ENCODE measurements around the gene GALNT18.

GALNT18 gene

DNA sequence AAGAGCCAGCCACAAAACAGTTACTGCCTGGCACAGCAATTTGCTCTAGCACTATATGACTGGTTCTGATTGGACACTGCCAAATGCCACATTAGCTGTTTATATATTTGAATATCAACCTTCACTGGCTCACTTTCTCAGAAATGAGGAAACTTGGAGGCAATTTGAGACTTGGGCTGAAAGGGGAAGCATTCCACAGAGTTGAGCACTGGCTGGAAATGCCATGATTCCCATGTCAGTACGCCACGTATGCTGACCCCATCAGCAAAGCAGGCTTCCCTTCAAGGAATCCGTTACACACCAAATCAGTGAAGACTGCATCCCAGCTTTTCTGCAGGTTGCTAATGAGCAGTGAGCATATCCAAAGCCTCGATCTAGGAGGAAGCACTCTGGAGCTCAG lies 34.7 kb downstream of the GALNT18 start:
- DNase-seq (ENCODE audit: low read depth in 2 of 2) = no peak

- DNase-seq (ENCODE audit: low read depth in 2 of 2) = no peak
Observed at GRCh38 chr11:11586465-11586864, 35.3 kb downstream of the GALNT18 start.

DNA sequence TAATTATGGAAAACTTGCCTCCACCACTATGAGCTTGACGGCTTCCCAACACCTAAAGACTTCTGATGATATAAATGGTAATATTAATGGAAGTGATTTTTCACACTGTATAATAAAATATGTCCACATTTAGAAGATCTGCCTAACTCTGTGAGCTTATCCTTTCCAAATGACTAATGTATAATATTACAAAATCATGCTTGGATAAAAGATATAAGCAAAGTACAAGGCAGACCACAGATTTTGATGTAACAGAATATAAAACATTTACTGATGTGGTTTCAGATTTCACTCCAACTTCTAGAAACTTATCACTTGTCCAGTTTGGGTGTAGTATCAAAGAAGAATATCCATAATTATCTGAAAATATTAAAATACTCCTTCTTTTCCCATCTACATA lies 36.9 kb downstream of the GALNT18 start:
- DNase-seq (ENCODE audit: low read depth in 2 of 2) = no peak

DNA sequence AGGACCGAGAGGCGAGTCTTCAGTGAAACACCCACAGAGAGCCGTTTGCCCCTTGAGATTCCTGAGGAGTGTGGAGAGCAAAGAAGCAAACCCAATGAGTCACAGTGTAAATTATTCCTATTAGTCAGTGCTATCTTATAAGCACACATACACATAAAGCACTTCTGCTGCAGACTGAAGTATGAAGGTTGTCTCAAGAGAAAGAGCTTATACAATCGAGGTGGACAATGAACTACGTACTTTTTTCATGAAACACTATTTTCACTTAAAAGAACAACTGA lies 37.3 kb downstream of the GALNT18 start:
- no peak for DNase-seq (ENCODE audit: low read depth in 2 of 2)

DNA sequence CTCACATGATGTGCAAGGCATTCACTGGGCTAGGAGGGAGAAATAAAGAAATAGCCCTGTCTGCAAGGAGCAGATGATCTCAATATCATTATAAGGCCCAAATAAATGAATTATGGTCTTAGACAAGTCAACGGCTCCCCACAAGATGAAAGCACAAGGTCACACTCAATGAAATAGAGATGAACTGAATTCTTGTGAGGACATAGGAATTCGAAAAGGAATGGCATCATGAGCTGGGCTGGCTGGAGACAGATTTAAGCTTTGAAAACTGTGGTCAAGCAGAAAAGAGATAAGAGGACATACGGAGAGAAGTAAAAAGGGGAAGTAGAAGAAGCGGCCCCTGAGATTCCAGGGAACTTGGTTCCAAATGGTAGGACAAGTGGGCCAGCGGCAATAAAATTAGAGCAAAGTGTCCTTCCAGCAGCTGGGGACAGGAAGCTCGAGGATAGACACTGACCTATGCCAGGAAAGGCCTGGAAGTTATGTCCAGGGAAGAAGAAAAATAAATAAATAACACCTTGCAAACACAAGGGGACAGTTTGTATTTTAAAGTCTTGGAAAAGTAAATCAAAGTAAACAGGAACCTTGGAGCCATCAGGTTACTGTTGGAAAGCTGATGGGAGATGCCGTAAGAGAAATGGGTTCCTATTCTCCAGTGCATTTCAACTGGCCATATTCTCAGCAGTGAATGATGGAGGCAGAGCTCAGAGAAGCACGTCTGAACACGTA lies 37.8 kb downstream of the GALNT18 start:
- DNase-seq (ENCODE audit: low read depth in 2 of 2) = no peak

- no peak for DNase-seq (ENCODE audit: low read depth in 2 of 2)
Observed at GRCh38 chr11:11582011-11582701, 39.6 kb downstream of the GALNT18 start.

DNA sequence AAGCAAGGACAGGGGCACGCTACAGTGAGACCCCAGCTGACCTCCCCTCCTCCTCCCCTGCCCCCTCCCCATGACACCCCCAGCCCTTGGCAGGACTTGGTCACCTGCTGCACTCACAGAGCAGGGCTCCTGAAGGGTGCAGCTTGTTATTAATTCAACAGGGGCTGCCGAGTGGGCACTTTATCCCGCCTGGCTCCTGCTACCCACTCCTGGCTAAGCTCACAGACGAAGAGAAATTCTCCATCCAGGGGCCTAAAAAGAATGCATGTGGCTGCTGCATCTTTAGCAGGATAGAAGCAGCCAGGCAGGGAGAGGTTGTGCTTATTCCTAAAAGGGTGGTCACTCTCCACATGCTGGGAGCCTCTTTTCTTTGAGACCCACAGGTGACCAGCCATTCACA lies 40.3 kb downstream of the GALNT18 start:
- DNase-seq (ENCODE audit: low read depth in 2 of 2) = no peak

DNA sequence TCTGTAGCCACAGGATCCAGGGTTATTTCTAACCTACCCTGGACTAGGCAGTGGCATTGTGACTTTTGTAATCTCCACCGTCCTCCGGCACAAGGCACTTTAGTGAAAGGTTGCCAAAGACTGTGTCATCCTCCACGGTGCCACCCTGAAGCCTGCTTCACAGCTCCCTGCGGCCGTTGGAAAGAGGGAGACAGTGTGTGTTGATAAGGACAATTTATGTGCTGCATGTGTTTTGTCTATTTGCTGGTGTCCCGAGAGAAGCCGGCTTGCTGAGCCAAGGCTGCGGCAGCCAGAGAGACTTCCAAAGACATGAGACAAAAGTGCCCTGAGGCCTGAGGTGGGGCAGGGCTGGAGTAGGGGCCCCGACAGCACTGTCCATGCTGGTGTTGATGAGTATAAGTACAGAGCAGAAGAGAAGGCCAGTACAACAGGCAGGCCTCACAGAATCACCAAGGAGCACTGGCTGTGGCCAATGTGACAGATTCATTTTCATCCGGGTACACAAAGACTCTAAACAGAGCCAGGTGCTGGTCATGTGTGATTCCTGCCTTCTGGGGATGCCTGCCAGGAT lies 40.9 kb downstream of the GALNT18 start:
- DNase-seq (ENCODE audit: low read depth in 2 of 2) = no peak

DNA sequence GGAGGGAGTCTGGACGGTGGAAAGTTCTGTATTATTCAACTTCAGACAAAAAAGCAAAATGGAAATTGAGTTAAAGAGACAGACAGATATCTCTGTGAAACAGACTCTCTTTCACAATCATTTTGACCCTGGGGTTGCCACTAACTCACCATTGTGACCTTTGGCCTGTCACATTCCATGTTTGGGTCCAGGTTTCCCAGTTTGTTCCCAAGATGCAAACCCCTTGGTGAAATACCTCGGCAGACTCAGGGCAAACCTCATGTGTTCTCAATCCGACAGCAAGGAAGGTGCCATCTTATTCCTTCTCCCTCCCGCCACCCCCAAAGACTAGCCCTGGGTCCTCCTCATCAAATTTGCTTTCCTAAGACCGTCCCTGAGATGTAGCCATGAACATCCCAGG lies 41.8 kb downstream of the GALNT18 start:
- no peak for DNase-seq (ENCODE audit: low read depth in 2 of 2)

DNA sequence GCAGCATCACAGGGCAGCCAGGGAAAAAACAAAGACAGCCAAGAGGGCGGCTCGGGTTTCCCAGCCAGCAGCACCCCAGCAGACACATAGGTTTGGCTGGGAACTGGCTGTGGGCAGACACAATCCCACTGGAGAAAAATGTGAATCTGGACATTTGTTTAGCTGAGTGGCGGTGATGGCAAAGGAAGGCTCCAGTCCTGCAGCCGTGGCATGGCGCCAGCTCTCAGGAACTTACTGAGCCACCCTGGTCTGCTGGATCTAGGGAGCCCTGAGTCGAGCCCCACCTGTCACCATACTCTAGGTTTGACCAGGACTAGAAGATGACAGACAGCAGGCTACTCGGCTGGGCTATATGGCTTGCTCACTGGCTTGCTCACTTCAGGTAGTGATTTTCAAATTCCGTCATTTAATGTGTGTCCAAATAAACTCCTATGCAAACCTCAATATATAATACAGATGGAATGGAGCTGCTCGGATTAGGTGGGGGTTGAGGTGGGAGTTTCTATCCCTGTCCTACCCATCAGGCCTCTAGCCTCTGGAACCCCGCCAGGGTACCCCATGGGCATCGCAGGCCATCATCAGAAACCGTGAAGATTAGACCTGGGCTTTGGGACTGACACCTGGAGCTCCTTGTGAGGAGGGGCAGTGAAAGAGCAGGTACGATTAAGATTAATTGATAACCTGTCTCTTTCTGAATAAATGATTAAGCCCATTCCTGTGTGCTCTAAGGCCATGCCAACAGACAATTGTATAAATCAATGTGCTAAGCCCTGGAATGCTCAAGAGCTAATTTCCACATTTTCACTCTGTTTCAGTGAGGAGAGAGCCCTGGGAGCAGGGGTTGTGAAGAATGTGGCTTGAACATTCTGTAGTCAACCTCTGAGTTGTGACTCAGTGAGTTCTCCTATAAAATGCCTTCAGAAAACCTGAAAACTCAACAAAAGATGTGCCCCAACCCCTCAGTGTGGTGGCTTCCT lies 42.5 kb downstream of the GALNT18 start:
- no peak for DNase-seq (ENCODE audit: low read depth in 2 of 2)

- no peak for DNase-seq (ENCODE audit: low read depth in 2 of 2)
Observed at GRCh38 chr11:11577932-11578911, 43.6 kb downstream of the GALNT18 start.

DNA sequence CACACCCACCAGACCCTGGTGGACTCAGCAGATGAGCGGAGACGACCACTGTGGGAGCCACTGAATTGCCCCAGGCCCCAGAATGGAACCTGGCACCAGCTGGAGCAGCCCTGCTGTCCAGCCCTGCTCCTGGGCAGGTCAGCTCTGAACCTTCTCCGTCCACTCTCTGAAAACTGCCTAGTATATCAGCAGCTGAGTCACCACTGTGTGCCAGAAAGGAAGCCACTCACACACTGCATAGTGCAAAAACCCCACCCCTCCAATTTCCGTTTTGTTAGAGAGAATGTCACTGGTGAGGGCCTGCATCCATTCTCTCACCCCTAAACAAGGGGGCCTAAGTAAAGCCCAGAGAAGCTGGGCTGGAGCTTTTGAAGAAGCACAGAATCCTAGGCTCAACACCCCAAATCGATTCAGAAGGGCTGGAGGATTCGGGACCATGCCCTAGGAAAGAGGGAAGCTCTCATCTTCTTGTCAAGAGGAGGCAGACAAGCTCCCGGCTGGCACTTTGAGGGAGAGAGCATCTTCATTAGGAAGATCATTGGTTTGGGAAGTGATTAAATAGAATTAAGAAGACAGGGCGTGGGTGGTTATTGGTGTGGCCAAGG lies 44.5 kb downstream of the GALNT18 start:
- DNase-seq (ENCODE audit: low read depth in 2 of 2) = no peak

- no peak for DNase-seq (ENCODE audit: low read depth in 2 of 2)
Observed at GRCh38 chr11:11574373-11575287, 47.2 kb downstream of the GALNT18 start.

- no peak for DNase-seq (ENCODE audit: low read depth in 2 of 2)
Observed at GRCh38 chr11:11572386-11572785, 49.4 kb downstream of the GALNT18 start.

DNA sequence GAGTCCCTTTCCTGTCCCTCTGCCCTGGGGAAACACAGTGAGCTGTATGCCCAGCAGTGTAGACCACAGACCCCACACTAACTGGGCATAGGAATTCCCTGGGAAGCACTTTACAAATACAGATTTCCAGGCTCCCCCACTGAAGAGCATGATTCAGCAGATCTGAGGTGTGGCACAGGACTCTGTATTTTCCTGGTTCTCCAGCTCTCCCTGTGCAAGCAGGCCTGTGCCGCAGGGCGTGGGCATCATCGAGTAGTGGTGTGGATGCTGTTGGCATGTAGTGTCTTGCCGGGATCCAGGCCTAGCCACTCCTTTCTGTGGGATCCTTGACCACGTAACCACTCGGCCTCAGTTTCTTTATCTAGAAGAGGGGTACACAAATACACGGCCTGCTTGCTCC lies 49.9 kb downstream of the GALNT18 start:
- no peak for DNase-seq (ENCODE audit: low read depth in 2 of 2)

DNA sequence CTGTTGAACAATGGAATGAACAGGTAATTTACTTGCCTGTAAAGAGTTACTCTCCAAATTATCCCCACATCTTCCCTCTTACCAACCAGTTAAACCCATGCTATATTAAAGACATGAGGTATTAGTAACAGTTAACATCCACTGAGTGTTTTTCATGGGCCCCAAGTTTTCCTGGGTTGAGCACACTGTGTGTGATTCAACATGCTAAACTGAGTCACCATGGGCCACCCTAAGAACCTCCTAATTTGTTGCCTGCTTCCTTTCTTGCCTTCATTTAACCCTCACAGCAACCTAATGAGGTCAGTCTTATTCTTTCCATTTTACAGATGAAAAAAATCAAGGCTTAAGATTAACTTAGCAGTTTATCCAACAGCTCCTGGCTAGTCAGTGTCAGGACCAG lies 51.0 kb downstream of the GALNT18 start:
- DNase-seq (ENCODE audit: low read depth in 2 of 2) = no peak

- no peak for DNase-seq (ENCODE audit: low read depth in 2 of 2)
Observed at GRCh38 chr11:11569936-11570491, 51.8 kb downstream of the GALNT18 start.

GRCh38 chr11:11568651-11569229 lies 53.1 kb downstream of the GALNT18 start:
- no peak for DNase-seq (ENCODE audit: low read depth in 2 of 2)

Measured in stimulated activated CD8-positive, alpha-beta memory T cell treated with anti-CD3 and anti-CD28 coated beads, Interleukin-2, amount 100 ng/mL, for 48 hours (primary cell).